ENCODE data around the gene SYNE3. TPM values are rescaled to one million over a fixed set of nuclear protein-coding genes. Genes with fewer than 3 reads are reported as not detected.

The SYNE3 gene
- total RNA-seq, 6 experiments from 2014 or later = 14.8 to 20.4 (median 16.3) TPM

DNA sequence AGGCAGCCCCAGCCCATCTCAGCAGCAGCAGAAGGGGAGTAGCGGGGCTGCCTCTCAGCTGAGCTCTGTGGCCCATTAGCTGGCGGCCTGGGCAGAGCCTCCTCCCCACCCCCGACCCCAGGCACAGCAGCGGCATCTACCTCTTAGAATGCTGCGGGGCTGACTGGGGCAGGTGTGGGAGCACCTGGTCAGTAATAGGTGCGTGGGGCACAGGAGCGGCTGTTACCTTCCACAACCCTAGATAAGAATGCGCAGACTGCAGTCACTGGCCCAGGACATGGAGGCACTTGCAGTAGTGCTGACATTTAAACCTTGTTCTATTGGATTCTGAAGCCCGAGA, 35.6 kb downstream of the SYNE3 start:
- H3K27ac Mint-ChIP-seq = peak overlapping the region; percentile 94
- TF ChIP-seq, protein P1, sequence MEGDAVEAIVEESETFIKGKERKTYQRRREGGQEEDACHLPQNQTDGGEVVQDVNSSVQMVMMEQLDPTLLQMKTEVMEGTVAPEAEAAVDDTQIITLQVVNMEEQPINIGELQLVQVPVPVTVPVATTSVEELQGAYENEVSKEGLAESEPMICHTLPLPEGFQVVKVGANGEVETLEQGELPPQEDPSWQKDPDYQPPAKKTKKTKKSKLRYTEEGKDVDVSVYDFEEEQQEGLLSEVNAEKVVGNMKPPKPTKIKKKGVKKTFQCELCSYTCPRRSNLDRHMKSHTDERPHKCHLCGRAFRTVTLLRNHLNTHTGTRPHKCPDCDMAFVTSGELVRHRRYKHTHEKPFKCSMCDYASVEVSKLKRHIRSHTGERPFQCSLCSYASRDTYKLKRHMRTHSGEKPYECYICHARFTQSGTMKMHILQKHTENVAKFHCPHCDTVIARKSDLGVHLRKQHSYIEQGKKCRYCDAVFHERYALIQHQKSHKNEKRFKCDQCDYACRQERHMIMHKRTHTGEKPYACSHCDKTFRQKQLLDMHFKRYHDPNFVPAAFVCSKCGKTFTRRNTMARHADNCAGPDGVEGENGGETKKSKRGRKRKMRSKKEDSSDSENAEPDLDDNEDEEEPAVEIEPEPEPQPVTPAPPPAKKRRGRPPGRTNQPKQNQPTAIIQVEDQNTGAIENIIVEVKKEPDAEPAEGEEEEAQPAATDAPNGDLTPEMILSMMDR (IDR thresholded peaks at IDR 0.05) = no peak
- no peaks in the 10 kb centered on the region; the same call in 1 of the 2 replicates for H3K27me3 Mint-ChIP-seq (ENCODE audit: insufficient read depth)
- H3K4me1 Mint-ChIP-seq (ENCODE audit: low read depth) = peaks cover 71% of the 10 kb centered on the region
- DNase-seq = no peak
- no peak overlapping the region for H3K4me3 Mint-ChIP-seq
- peaks cover 14% of the 10 kb centered on the region; the same call in 1 of the 2 replicates for H3K36me3 Mint-ChIP-seq (ENCODE audit: low read depth)
- H3K9me3 Mint-ChIP-seq = no peaks in the 10 kb centered on the region

DNA sequence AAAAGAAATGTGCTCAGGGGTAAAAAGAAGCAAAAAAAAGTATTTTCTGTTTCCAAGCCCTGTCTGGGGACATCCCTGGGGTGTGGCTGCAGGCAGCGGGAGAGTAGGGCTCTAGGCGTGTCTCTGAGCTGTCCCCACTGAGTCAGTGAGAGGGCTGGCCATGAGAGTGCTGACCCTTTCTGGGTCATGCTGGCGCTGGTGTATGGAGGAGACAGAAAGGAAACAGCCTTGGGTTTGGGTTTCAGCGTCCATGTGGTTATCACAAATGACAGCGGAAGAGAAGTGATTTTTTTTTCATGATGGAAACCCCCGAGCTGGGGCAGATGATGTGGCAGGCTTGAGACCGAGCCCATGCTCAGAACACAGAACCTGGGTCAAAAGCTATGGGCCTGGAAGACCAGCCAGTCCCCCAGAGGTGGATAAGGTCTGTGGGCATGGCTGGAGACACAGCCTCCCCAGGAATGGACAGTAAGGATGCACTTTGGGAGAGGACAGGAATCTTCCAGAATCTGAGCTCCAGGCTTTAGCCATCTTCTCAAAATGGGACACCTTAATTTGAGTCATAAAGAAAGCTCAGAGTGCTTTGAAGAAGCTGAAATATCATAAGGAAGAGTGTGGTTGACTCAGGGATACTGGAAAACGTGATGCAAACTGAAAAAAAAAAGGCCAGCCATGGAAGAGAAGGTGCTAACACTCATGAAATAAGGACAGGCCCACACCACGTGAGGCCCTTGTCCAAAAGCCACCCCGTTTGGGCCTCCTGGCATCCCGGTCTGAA, 36.2 kb downstream of the SYNE3 start:
- H3K36me3 Mint-ChIP-seq (ENCODE audit: low read depth) = peaks cover 14% of the 10 kb centered on the region; the same call in 1 of the 2 replicates
- peak overlapping the region; percentile 94 for H3K27ac Mint-ChIP-seq
- peaks cover 65% of the 10 kb centered on the region for H3K4me1 Mint-ChIP-seq (ENCODE audit: low read depth)
- H3K9me3 Mint-ChIP-seq = no peaks in the 10 kb centered on the region
- no peaks in the 10 kb centered on the region for H3K27me3 Mint-ChIP-seq (ENCODE audit: insufficient read depth)
- peak overlapping the region; percentile 75 for H3K4me3 Mint-ChIP-seq
- peak; percentile 49 for DNase-seq
- TF ChIP-seq, protein P1 (IDR thresholded peaks at IDR 0.05) = no peak

DNA sequence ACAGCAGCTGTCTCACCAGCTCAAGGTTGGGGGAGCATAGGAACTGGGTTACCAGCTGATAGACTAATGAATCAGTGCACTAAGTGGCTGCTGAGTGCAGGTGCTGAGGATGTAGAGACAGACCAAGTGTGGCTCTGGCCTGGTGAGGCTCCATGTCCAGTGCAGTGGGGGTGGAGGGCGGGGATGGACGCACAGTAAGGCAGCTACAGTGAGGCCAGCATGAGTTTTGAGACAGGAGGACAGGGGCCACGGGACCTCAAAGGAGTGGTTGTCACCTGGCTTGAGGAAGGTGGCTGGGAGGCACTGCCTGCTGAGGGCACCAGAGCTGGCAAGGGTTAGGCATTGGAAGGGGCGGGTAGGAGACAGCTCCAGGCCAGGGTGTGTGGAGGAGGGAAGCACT, 37.0 kb downstream of the SYNE3 start:
- H3K27me3 Mint-ChIP-seq (ENCODE audit: insufficient read depth) = no peaks in the 10 kb centered on the region
- DNase-seq = no peak
- H3K4me3 Mint-ChIP-seq = peak overlapping the region; percentile 75
- H3K27ac Mint-ChIP-seq = peak overlapping the region; percentile 94; the same call in 1 of the 2 replicates
- peaks cover 57% of the 10 kb centered on the region for H3K4me1 Mint-ChIP-seq (ENCODE audit: low read depth)
- peaks cover 21% of the 10 kb centered on the region for H3K36me3 Mint-ChIP-seq (ENCODE audit: low read depth)
- TF ChIP-seq, protein P1 (IDR thresholded peaks at IDR 0.05) = no peak
- H3K9me3 Mint-ChIP-seq = no peaks in the 10 kb centered on the region

DNA sequence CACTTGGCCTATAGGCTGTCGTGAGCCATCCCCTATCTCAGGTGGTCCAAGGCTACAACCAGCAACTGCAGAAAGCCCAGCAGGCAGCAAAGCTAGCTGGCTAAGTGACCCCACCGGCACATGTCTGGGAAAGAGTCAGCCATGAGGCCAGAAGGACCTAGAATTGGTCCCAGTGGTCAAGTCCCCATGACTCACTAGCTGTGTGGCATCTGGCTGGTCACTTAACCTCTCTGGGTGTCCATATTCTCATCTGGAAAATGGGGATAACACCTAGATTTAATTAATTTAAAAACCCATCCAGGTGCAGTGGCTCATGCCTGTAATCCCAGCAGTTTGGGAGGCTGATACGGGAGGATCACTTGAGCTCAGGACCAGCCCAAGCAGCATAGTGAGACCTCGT, 37.6 kb downstream of the SYNE3 start:
- H3K36me3 Mint-ChIP-seq (ENCODE audit: low read depth) = peaks cover 25% of the 10 kb centered on the region
- TF ChIP-seq, protein P1 (IDR thresholded peaks at IDR 0.05) = no peak
- no peak overlapping the region for H3K27ac Mint-ChIP-seq
- no peak for DNase-seq
- H3K27me3 Mint-ChIP-seq (ENCODE audit: insufficient read depth) = no peaks in the 10 kb centered on the region
- H3K4me3 Mint-ChIP-seq = no peak overlapping the region
- peaks cover 50% of the 10 kb centered on the region for H3K4me1 Mint-ChIP-seq (ENCODE audit: low read depth)
- no peaks in the 10 kb centered on the region for H3K9me3 Mint-ChIP-seq

DNA sequence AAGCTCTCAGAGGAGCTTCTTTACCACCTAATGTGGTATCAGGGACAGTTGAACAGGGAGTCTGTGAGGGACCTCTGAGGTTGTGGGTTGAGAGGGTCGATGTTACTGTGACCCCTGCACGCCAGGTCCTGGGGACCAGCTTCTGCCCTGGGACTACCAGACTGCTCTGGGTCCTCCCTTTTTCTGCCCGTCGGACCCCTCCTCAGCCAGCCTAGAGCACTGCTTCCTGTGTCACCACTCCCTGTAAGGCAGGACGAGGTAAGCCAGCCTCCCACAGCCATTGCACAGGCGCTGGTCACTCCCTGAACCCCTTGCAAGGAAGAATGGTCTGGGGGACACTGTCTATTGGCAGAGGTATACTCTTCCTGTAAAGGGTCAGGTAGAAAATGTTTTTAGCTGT, 38.1 kb downstream of the SYNE3 start:
- no peak for DNase-seq
- no peaks in the 10 kb centered on the region for H3K9me3 Mint-ChIP-seq
- H3K27ac Mint-ChIP-seq = no peak overlapping the region

More for the DNA sequence above, 38.1 kb downstream of the SYNE3 start:
- H3K36me3 Mint-ChIP-seq (ENCODE audit: low read depth) = peaks cover 25% of the 10 kb centered on the region
- TF ChIP-seq, protein P1 (IDR thresholded peaks at IDR 0.05) = no peak
- H3K27me3 Mint-ChIP-seq (ENCODE audit: insufficient read depth) = no peaks in the 10 kb centered on the region
- H3K4me1 Mint-ChIP-seq (ENCODE audit: low read depth) = peaks cover 45% of the 10 kb centered on the region
- no peak overlapping the region for H3K4me3 Mint-ChIP-seq

Data from HFFc6 (cell line).